ENCODE measurements around the gene FLNB.

The FLNB gene

GRCh38 chr3:57992452-57993213 is 15.6 kb upstream of the FLNB start:
- TF ChIP-seq POU2F2 (IDR thresholded peaks at IDR 0.05; ENCODE audit: low read depth, low read length) (no peak), PAX5 (IDR thresholded peaks at IDR 0.05; ENCODE audit: insufficient read depth, low read length, severe bottlenecking) (no peak), POLR2A (IDR thresholded peaks at IDR 0.05; ENCODE audit: low read depth, low read length) (no peak), TAF1 (IDR thresholded peaks at IDR 0.05; ENCODE audit: low read depth, low read length) (no peak), POLR2AphosphoS5 (IDR thresholded peaks at IDR 0.05; ENCODE audit: low read depth, low read length) (no peak), SPI1 (IDR thresholded peaks at IDR 0.05; ENCODE audit: low read depth, low read length) (no peak)
- FAIRE-seq = no peak
- no peak for DNase-seq (ENCODE audit: insufficient read length, low spot score)

- peak; percentile 85 for FAIRE-seq
- DNase-seq (ENCODE audit: insufficient read length, low spot score) = peak; percentile 32
- TF ChIP-seq TAF1 (IDR thresholded peaks at IDR 0.05; ENCODE audit: low read depth, low read length) = no peak
- TF ChIP-seq SPI1 (IDR thresholded peaks at IDR 0.05; ENCODE audit: low read depth, low read length) = peak; percentile 44
Observed at GRCh38 chr3:57998366-57999283, 9.6 kb upstream of the FLNB start.

DNA sequence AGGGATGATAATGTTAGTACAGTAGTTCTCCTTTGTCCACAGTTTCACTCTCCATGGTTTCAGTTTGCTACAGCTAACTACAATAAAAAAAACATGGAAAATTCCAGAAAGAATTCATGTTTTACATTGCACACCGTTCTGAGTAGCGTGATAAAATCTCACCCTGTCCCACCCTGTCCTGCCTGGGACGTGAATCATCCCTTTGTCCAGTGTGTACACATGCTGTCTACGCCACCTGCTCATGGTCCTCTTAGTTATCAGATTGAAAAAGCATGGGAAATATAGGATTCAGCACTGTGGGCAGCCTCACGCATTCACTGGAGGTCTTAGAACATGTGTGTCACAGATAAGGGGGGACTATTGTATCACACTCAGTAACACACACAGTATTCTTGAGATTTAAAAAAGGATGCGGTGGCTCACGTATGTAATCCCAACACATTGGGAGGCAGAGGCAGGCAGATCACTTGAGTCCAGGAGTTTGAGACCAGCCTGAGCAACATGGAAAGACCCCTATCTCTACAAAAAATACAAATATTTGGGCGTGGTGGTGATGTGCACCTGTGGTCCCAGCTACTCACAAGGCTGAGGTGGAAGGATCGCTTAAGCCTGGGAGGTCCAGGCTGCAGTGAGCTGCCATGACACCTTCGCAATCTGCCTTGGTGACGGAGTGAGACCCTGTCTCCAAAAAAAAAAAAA is 8.7 kb upstream of the FLNB start:
- FAIRE-seq (no peak), DNase-seq (ENCODE audit: insufficient read length, low spot score) (no peak)
- no peak for TF ChIP-seq POLR2A (IDR thresholded peaks at IDR 0.05; ENCODE audit: low read depth, low read length)
- no peak for TF ChIP-seq POLR2AphosphoS5 (IDR thresholded peaks at IDR 0.05; ENCODE audit: low read depth, low read length)
- no peak for TF ChIP-seq TAF1 (IDR thresholded peaks at IDR 0.05; ENCODE audit: low read depth, low read length)
- no peak for TF ChIP-seq POU2F2 (IDR thresholded peaks at IDR 0.05; ENCODE audit: low read depth, low read length)
- TF ChIP-seq SPI1 (IDR thresholded peaks at IDR 0.05; ENCODE audit: low read depth, low read length) = no peak
- TF ChIP-seq PAX5 (IDR thresholded peaks at IDR 0.05; ENCODE audit: insufficient read depth, low read length, severe bottlenecking) = no peak

GRCh38 chr3:58000306-58001085 is 7.7 kb upstream of the FLNB start:
- FAIRE-seq = no peak
- TF ChIP-seq SPI1 (IDR thresholded peaks at IDR 0.05; ENCODE audit: low read depth, low read length) = no peak
- no peak for TF ChIP-seq POLR2A (IDR thresholded peaks at IDR 0.05; ENCODE audit: low read depth, low read length)
- TF ChIP-seq POU2F2 (IDR thresholded peaks at IDR 0.05; ENCODE audit: low read depth, low read length) = no peak
- TF ChIP-seq TAF1 (IDR thresholded peaks at IDR 0.05; ENCODE audit: low read depth, low read length) = no peak
- TF ChIP-seq POLR2AphosphoS5 (IDR thresholded peaks at IDR 0.05; ENCODE audit: low read depth, low read length) = no peak
- TF ChIP-seq PAX5 (IDR thresholded peaks at IDR 0.05; ENCODE audit: insufficient read depth, low read length, severe bottlenecking) = no peak
- DNase-seq (ENCODE audit: insufficient read length, low spot score) = no peak

- FAIRE-seq (no peak), DNase-seq (ENCODE audit: insufficient read length, low spot score) (no peak)
- TF ChIP-seq POU2F2 (IDR thresholded peaks at IDR 0.05; ENCODE audit: low read depth, low read length) = no peak
- TF ChIP-seq POLR2AphosphoS5 (IDR thresholded peaks at IDR 0.05; ENCODE audit: low read depth, low read length) = no peak
- no peak for TF ChIP-seq TAF1 (IDR thresholded peaks at IDR 0.05; ENCODE audit: low read depth, low read length)
- no peak for TF ChIP-seq PAX5 (IDR thresholded peaks at IDR 0.05; ENCODE audit: insufficient read depth, low read length, severe bottlenecking)
- no peak for TF ChIP-seq POLR2A (IDR thresholded peaks at IDR 0.05; ENCODE audit: low read depth, low read length)
- no peak for TF ChIP-seq SPI1 (IDR thresholded peaks at IDR 0.05; ENCODE audit: low read depth, low read length)
Observed at GRCh38 chr3:58001086-58001467, 7.1 kb upstream of the FLNB start.

DNA sequence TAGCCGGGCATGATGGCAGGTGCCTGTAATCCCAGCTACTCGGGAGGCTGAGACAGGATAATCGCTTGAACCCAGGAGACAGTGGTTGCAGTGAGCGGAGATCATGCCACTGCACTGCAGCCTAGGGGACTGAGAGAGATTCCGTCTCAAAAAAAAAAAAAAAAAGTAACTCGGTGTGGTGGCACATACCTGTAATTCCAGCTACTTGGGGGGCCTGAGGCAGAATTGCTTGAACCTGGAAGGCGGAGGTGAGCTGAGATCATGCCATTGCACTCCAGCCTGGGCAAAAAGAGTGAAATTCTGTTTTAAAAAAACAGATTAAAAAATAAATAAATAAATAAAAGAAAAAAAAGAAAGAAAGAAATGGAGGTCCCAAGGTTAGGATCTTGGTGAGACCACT is 6.2 kb upstream of the FLNB start:
- no peak for DNase-seq (ENCODE audit: insufficient read length, low spot score)
- no peak for TF ChIP-seq PAX5 (IDR thresholded peaks at IDR 0.05; ENCODE audit: insufficient read depth, low read length, severe bottlenecking)
- no peak for TF ChIP-seq POLR2A (IDR thresholded peaks at IDR 0.05; ENCODE audit: low read depth, low read length)
- no peak for TF ChIP-seq POU2F2 (IDR thresholded peaks at IDR 0.05; ENCODE audit: low read depth, low read length)
- no peak for TF ChIP-seq POLR2AphosphoS5 (IDR thresholded peaks at IDR 0.05; ENCODE audit: low read depth, low read length)
- TF ChIP-seq SPI1 (IDR thresholded peaks at IDR 0.05; ENCODE audit: low read depth, low read length) = no peak
- no peak for FAIRE-seq

- DNase-seq (ENCODE audit: insufficient read length, low spot score) (no peak), FAIRE-seq (no peak)
Observed at GRCh38 chr3:58003093-58003492, 5.1 kb upstream of the FLNB start.

DNA sequence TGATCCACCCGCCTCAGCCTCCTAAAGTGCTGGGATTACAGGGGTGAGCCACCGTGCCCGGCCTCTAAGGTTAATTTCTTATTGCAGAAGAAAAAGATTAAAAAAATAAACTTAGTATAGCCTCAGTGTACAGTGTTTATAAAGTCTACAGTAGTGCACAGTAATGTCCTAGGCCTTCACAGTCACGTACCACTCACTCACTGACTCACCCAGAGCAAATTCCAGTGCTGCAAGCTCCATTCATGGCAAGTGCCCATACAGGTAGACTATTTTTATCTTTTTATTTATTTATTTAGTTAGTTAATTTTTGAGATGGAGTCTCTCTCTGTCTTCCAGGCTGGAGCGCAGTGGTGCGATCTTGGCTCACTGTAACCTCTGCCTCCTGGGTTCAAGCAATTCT is 3.2 kb upstream of the FLNB start:
- TF ChIP-seq POLR2AphosphoS5 (IDR thresholded peaks at IDR 0.05; ENCODE audit: low read depth, low read length) (no peak), PAX5 (IDR thresholded peaks at IDR 0.05; ENCODE audit: insufficient read depth, low read length, severe bottlenecking) (no peak), SPI1 (IDR thresholded peaks at IDR 0.05; ENCODE audit: low read depth, low read length) (no peak), TAF1 (IDR thresholded peaks at IDR 0.05; ENCODE audit: low read depth, low read length) (no peak), POLR2A (IDR thresholded peaks at IDR 0.05; ENCODE audit: low read depth, low read length) (no peak), POU2F2 (IDR thresholded peaks at IDR 0.05; ENCODE audit: low read depth, low read length) (no peak)
- FAIRE-seq (no peak), DNase-seq (ENCODE audit: insufficient read length, low spot score) (no peak)

More at GRCh38 chr3:58003093-58003492, 5.1 kb upstream of the FLNB start:
- no peak for TF ChIP-seq POLR2A (IDR thresholded peaks at IDR 0.05; ENCODE audit: low read depth, low read length)
- no peak for TF ChIP-seq TAF1 (IDR thresholded peaks at IDR 0.05; ENCODE audit: low read depth, low read length)
- TF ChIP-seq POLR2AphosphoS5 (IDR thresholded peaks at IDR 0.05; ENCODE audit: low read depth, low read length) = no peak
- TF ChIP-seq SPI1 (IDR thresholded peaks at IDR 0.05; ENCODE audit: low read depth, low read length) = no peak
- TF ChIP-seq PAX5 (IDR thresholded peaks at IDR 0.05; ENCODE audit: insufficient read depth, low read length, severe bottlenecking) = no peak
- no peak for TF ChIP-seq POU2F2 (IDR thresholded peaks at IDR 0.05; ENCODE audit: low read depth, low read length)

All from GM12891 (cell line).